RWPE1 (cell line): ENCODE results near the gene NANS.

Source experiments
- CTCF ChIA-PET: fragments of 350-600 bp; sonication (Branson Sonifier 250); formaldehyde crosslinking; extraction: SDS; loops from one replicate; lab custom pipeline; 2021; lab: Yijun Ruan, JAX
- POLR2A ChIA-PET: fragments of 400-600 bp; formaldehyde crosslinking; extraction: SDS; loops from one replicate; lab custom pipeline; 2020; ENCODE audit warnings: antibody characterized with exemption; ENCODE audit not compliant: low non-redundant PET; lab: Yijun Ruan, JAX
- DNase-seq: peaks from one replicate; pipeline ENCODE4 v3.0.0; 2012; ENCODE audit warnings: low spot score
- H3K27ac ChIP-seq: fragments of 450-650 bp; 2 replicates; pipeline ENCODE4 v1.5.1; 2017
- TF ChIP-seq, protein P1 (sequence below): fragments of 450-650 bp; conservative IDR thresholded peaks from 2 replicates; pipeline ENCODE4 v1.5.1; 2017; ENCODE audit warnings: low read depth, mild to moderate bottlenecking

NANS gene

DNA sequence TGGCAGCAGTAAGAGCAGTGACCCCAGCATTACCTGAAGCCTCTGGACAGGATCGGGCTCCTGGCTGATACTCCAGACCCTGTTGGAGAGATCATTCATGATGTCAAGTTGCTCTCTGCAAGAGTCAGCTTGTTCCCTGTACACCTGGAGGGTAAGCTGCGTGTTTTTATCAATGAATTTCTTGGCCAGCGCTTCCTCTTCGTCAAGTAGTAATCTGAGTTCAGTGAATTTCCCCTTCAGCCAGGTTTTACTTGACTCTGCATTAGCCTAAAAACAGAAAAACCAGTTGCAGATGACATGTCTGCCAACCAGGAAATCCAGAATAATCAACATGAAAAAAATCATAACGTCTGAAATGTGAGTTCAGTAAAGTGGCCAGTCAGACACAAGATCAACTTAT, 43.4 kb downstream of the NANS start:
- POLR2A ChIA-PET: no interaction called here
- TF ChIP-seq, protein P1, sequence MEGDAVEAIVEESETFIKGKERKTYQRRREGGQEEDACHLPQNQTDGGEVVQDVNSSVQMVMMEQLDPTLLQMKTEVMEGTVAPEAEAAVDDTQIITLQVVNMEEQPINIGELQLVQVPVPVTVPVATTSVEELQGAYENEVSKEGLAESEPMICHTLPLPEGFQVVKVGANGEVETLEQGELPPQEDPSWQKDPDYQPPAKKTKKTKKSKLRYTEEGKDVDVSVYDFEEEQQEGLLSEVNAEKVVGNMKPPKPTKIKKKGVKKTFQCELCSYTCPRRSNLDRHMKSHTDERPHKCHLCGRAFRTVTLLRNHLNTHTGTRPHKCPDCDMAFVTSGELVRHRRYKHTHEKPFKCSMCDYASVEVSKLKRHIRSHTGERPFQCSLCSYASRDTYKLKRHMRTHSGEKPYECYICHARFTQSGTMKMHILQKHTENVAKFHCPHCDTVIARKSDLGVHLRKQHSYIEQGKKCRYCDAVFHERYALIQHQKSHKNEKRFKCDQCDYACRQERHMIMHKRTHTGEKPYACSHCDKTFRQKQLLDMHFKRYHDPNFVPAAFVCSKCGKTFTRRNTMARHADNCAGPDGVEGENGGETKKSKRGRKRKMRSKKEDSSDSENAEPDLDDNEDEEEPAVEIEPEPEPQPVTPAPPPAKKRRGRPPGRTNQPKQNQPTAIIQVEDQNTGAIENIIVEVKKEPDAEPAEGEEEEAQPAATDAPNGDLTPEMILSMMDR: no peak
- CTCF ChIA-PET: no interaction called here

DNA sequence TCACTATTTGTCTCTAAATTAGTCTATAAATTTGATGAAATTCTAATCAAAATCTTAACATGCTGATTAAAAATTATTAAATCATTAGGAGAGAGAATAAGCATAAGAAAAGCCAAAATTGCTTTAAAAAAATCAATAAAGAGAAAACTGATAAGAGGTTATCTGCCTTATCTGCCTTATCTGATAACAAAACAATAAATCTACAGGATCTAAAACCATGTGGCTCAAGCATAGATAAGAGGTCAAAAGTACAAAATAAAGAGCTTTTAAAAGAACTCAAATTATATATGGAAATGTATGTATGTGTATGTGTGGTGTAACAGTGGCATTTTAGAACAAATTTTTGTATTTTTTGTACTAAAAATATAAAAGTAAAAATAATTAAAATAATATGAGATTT, 43.9 kb downstream of the NANS start:
- POLR2A ChIA-PET: no interaction called here
- TF ChIP-seq, protein P1: no peak
- H3K27ac ChIP-seq: no peak overlapping the region
- CTCF ChIA-PET: no interaction called here
- DNase-seq: no peak

More for the DNA sequence above, 43.4 kb downstream of the NANS start:
- no peak overlapping the region for H3K27ac ChIP-seq
- no peak for DNase-seq

DNA sequence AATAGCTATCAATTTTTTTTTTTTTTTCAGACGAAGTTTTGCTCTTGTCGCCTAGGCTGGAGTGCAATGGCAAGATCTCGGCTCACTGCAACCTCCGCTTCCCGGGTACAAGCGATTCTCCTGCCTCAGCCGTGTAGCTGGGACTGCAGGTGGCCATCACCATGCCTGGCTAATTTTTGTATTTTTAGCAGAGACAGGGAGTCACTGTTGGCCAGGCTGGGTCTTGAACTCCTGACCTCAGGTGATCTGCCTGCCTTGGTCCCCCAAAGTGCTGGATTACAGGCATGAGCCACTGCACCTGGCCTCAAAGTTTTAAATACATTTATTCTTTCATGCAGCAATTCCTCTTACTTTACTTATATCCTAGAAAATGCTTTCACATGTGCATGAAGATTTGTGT, 44.9 kb downstream of the NANS start:
- TF ChIP-seq, protein P1: no peak
- H3K27ac ChIP-seq: no peak overlapping the region
- CTCF ChIA-PET: interaction anchor here (1.0 kb wide), 1 partner anchor 14 kb away, joined by 4 read pairs; no protein-coding TSS in a partner anchor
- no peak for DNase-seq
- POLR2A ChIA-PET: no interaction called here

DNA sequence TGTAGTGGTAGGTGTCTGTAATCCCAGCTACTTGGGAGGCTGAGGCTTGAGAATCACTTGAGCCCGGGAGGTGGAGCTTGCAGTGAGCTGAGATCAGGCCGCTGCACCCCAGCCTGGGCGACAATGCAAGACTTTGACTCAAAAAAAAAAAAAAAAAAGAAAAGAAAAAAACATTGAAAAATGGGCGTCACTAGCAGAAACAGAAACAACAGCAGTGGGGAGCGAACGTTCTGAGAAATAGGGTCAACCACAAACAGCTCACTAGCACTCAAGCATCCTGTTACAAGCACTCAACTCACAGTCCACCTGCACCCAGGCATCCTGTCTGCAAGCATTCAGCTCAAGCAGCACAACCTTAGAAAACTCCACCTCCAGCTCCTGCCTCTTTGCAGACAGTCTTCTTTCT, 45.3 kb downstream of the NANS start:
- ChIA-PET CTCF (interaction anchor here (0.8 to 1.0 kb wide), 2 partner anchors 14 to 346 kb away, joined by 4 to 5 read pairs; no protein-coding TSS in a partner anchor), POLR2A (interaction anchor here (0.7 kb wide), 1 partner anchor 18 kb away, joined by 5 read pairs; no protein-coding TSS in a partner anchor)
- TF ChIP-seq, protein P1: no peak
- no peak overlapping the region for H3K27ac ChIP-seq
- no peak for DNase-seq

DNA sequence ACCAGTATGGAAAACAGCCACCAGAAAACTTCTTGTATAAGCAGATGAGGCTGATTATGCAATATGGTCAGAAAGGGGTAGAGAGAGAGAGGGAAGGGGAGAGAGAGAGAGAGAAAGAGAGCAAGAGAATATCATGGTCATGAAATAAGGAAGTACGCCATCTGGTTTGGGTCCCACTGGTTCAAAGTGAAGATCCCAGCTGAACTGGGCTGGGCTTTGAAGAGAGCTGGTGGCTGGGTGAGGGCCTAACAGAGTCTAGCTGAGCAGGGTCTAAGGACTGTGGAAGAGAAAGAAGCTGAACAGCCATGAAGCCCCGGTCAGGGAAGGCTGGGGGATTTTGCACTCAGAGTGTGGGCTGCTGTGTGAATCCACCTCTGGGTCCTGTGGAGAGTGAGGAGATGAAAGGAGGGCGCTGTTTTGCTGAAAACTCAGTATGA, 47.9 kb downstream of the NANS start:
- no peak for DNase-seq
- CTCF ChIA-PET: interaction anchor here (0.6 kb wide), 1 partner anchor 87 kb away, joined by 4 read pairs; no protein-coding TSS in a partner anchor
- H3K27ac ChIP-seq: no peak overlapping the region
- TF ChIP-seq, protein P1: no peak
- POLR2A ChIA-PET: no interaction called here

DNA sequence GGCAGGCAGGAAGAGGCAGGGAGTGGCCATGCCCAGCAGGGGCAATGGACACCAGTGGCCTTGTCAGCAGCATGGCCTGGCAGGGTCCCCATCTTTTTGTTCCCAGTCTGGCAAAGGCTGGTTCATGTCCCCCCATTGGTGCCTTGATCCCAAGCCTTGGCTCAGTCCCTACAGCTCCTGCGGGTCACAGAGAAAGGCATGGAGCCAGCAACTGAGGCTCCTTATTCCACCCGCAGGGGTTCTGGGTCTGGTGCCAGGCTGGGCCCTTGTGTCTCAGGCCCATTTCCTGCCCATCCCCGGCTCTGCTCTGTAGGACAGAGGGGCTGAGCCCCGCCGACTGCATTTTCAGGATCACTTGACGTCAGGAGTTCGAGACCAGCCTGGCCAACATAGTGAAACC, 48.5 kb downstream of the NANS start:
- TF ChIP-seq, protein P1: no peak
- DNase-seq: no peak
- H3K27ac ChIP-seq: no peak overlapping the region
- CTCF ChIA-PET: no interaction called here
- POLR2A ChIA-PET: no interaction called here
